Cortex of kidney (tissue), 1 donor: ENCODE data around the gene EMB.
"Not testable (repeated sequence)": the region's sequence is repeated elsewhere in the genome, so short reads cannot be mapped to it uniquely, and the experiment has no call there.

Source experiments
- DNase-seq: peaks from one replicate; lab custom pipeline; 2025; lab: John Stamatoyannopoulos, UW

Gene EMB, protein sequence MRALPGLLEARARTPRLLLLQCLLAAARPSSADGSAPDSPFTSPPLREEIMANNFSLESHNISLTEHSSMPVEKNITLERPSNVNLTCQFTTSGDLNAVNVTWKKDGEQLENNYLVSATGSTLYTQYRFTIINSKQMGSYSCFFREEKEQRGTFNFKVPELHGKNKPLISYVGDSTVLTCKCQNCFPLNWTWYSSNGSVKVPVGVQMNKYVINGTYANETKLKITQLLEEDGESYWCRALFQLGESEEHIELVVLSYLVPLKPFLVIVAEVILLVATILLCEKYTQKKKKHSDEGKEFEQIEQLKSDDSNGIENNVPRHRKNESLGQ

DNA sequence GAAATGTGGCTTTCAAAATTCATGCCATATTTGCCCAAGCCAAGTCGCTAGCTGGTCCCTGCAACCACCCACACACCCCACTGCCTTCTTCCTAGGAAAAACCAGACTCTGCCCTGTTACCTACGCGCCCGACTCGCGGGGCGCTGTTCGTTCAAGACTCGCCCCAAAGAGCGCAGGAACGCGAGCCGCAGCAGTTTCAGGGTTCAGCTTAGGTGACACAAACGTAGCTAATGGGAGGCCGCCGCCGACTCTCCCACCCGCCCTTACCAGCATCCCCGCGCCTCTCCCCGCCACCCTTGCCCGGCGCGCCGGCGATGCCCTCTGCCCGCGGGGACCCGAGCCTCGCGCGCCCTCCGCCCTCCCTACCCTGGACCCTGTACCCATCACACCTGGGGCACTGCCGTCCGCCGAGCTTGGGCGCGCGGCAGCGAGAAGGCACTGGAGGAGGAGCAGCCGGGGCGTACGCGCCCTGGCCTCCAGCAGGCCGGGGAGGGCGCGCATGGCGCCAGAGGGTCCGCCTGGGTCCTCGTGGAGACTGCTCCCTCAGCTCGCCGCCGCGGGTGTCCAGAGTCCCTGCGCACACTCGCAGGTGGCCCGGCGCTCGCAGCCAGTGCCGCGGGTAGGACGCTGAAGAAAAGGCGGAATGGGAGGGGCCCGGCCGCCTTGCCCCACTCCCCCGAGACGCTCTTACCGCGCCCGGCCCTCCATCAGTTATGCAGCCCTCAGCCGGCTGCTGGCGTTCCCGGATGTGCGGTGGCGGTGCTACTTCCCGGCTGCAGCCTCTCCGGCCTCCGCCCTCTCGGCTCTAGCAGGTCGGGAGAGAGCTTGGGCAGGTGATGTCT is at the start of gene EMB:
Gene EMB, minus strand, starts transcription at position 638 of the 842 bp plus-strand sequence. Its CDS starts 137 bp downstream, at position 501.
- no peak for DNase-seq

DNA sequence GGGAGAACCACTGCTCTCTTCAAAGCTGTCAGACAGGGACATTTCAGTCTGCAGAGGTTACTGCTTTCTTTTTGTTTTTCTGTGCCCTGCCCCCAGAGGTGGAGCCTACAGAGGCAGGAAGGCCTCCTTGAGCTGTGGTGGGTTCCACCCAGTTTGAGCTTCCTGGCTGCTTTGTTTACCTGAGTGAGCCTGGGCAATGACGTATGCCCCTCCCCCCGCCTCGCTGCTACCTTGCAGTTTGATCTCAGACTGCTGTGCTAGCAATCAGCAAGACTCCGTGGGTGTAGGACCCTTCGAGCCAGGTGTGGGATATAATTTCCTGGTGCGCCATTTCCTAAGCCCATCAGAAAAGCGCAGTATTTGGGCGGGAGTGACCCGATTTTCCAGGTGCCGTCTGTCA is 48.4 kb upstream of the EMB start:
- DNase-seq, result not testable (repeated sequence)

DNA sequence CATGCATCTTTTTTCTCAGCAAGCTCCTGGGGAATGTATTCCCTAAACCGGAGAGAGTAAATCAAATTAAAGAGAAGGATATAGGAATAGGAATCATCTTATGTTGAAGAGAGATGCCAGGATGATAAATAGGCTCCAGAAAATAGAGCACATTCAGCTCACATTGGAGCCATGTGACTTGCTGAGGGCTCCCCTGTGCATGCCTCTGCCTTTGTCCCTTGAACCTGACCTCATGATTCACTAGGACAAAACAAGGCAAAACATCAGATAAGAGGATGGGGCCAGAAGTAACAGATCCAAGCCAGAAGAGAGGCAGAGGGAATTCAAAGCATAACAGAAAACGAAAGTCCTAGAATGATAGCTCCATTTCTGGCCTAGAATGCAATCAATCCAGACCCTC is 37.7 kb upstream of the EMB start:
- DNase-seq, result not testable (repeated sequence)

DNA sequence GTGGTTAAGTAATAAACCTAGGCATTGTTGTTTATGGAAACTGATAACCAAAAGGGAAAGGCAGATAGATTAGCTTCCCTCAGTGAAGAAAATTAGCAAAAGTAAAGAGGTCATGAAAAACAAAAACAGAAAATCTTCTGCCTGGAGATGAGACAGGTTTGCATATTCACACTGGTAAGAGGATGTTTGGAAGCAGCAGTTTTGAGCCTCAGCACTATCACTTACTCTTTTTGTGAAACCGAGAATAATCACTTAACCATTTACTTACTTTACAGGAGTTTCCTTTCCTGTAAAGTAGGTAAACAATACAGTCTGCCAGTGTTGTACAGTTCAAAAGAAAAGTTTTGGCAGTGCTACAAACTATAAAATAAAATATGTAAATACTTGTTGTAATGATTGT is 35.5 kb upstream of the EMB start:
- DNase-seq, result no peak

DNA sequence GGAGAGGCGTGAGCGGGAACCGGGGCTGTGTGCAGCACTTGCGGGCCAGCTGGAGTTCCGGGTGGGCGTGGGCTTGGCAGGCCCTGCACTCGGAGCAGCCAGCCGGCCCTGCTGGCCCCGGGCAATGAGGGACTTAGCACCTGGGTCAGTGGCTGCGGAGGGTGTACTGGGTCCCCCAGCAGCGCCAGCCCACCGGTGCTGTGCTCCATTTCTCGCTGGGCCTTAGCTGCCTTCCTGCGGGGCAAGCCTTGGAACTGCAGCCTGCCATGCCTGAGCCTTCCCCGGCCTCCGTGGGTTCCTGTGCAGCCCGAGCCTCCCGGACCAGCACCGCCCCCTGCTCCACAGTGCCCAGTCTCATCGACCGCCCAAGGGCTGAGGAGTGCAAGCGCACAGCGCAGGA is 23.9 kb upstream of the EMB start:
- DNase-seq, result not testable (repeated sequence)

DNA sequence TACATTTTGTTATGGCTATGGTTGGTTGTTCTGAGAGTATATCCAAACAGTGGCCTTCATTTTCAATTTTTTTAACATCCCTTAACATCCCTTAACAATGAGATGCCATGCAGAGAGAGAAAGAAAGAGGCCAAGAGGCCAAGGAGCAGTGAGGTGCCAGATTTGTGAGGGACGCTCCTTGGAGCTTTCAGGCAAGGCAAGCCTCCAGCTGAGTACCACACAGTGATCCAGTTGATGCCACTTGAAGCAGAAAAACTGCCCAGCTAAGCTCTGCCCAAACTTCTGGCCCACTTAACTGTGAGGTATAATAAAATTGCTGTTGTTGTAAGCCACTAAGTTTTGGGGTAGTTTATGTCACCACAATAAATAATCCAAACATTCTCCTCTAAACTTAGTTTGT is 22.6 kb upstream of the EMB start:
- no peak for DNase-seq

DNA sequence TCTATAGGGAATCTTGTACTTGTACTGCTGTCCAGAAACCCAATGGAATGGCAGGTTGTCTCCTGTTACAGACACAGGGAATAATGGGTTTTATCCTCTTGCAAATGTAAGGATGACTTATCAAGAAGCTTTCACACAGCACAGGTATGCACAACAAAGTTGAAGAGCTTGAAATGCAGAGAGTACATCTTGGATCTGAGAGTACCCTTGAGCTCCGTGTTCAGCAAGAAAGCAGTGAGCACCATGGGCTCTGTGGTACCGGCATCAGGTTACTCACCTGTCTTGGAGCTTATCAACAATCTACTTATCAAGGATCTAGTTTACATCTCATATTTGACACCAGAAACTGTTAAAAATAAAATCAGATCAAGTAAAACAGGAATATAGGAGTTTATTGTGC is 22.0 kb upstream of the EMB start:
- no peak for DNase-seq

DNA sequence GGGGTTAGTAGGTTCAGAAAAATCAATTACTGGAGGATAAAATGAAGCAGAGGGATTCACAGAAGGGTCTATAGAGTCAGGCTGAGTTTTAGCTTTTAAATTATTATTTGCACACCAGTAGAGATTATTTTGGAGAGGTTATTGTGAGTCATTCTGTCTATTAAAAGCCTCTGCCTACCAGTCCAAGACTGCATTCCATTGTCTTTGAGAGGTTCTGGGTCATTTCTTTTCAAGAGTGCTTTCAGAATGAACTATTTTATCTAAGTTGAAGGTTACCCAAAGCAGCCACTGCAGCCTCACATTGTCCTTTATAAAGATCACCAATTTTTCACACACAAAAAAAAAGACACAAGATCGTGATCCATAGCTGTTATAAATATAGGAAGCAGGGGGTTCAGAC is 21.5 kb upstream of the EMB start:
- not testable (repeated sequence) for DNase-seq

DNA sequence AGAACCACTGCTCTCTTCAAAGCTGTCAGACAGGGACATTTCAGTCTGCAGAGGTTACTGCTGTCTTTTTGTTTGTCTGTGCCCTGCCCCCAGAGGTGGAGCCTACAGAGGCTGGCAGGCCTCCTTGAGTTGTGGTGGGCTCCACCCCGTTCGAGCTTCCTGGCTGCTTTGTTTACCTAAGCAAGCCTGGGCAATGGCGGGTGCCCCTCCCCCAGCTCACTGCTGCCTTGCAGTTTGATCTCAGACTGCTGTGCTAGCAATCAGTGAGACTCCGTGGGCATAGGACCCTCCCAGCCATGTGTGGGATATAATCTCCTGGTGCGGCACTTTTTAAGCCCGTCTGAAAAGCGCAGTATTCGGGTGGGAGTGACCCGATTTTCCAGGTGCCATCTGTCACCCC is 17.3 kb upstream of the EMB start:
- not testable (repeated sequence) for DNase-seq

DNA sequence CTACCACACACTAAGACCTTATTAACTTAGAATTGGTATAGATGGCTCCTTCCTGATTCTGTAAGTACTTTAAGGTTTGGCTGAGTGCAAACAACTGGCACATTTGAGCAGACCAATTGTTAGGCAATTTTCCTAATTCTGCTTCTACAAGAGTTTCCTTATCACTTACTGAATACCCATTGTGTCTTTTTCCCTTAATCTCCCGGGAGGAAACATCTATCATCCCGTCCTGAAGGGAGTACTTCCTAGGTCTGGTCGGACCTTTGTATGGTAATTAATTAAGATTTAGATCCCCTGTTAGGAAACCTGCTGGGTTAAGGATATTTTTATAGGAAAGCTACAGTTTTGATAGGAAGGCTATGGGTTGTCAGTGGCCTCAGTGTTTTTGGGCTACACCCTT is 8.2 kb upstream of the EMB start:
- not testable (repeated sequence) for DNase-seq

DNA sequence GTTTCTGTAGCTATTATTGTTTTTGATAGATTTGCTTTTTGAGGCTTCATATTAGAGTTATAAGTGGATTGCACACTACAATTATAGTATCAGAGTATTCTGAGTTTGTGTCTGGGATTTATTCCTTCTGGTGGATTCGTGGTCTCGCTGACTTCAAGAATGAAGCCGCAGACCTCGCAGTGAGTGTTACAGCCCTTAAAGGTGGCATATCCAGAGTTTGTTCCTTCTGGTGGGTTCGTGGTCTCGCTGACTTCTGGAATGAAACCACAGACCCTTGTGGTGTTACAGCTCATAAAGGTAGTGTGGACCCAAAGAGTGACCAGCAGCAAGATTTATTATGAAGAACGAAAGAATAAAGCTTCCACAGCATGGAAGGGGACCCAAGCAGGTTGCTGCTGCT is 6.9 kb upstream of the EMB start:
- DNase-seq, result no peak

DNA sequence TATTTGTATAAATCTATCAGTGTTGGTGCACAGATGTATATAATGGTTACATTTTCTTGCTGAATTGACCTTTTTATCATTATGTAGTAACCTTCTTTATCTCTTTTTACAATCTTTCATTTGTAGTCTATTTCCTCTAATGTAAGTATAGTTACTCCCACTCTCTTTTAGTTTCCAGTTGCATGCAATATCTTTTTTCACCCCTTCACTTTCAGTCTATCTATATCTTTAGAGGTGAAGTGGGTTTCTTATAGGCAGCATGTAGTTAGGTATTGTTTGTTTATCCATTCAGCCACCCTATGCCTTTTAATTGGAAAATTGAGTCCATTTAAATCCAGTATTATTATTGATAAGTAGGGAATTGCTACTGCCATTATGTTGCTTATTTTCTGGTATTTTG is 6.1 kb upstream of the EMB start:
- no peak for DNase-seq

DNA sequence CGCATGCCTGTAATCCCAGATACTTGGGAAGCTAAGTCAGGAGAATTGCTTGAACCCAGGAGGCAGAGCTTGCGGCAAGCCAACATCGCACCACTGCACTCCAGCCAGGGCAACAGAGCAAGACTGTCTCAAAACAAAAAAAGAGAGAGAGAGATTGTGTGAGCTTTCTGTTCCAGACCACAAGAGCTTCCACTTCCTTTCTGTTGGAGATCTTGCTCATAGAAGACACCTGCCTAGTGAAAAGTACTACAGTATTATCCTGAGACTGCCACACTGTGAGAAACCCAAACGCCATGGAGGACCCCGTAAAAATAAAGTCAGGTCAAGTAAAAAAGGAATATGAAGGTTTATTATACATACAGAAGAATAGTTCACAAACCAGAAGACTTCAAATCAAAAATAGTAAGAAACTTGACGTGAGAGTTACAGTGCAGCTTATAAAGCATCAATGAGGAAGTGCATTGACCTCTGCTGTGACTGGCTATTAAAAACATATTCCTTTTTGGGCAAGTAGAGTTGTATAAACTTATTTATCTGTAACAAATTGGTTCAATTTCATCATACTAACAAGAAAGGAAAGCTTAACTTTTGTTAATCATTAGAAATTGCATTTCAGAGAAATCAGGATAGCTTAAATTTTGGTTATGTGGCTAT is 4.3 kb upstream of the EMB start:
- no peak for DNase-seq

DNA sequence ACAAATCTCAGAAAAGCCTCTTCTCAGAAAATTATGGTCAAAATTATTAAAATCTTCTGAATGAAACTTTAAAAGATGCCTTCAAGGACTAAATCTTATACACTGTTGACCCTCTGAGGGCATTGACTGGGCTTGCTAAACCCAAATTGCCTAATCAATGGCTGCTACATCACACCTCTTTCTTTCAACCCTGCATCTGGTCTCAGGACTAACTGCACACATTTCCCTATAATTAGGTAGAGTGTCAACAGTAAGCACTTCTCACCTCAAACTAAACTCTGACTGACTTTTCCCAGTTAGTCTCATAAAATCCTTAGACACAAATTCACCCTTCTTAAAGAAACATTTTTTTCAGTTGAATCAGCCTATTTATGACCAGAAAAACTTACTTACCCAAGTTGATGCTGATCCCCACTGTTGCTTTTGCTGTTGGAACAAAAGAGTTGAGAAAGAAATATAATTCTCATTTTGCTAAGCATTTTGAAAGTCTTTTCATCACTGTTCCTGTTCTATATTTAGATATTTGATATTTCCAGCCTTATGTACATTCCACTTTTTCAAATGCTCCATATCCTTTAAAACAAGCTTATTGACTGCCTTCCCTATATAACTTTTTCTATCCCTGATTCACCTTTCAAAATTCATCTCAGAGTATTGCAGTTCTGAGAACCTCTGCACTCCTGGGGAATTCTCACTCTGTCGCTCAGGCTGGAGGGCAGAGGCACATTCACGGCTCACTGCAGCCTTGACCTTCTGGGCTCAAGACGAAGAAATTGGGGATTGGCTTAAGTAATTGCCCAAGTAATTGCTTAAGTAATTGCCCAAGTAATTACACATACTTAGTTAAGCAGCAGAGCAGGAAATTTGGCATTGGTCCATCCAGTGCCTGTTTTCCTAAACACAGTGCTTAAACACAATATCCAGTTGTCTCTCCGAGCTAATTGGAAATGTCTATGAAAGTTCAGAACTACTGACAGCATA is 1.8 kb upstream of the EMB start:
- not testable (repeated sequence) for DNase-seq

DNA sequence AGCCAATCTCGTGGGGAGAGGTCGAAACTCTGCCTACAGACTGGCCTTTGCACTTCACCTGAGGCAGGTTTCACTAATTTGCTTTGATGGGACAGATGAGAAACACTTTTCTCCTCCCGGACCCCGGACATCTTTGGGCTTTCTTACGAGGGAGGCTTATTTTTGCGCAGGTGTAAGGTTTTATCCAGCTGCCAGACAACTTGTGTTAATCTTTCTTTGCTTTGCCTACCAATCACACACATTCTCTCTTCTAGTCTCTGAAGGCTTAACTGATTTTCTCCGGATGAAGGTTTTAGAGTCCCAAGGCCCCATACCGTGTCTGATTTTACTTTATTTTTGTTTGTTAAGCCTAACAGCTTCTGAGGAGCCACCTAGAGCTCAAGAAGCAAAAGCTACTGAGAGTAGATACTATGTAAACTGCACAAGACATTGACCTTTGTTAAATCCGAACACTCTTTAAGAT is 436 bp upstream of the EMB start:
- DNase-seq, result no peak

DNA sequence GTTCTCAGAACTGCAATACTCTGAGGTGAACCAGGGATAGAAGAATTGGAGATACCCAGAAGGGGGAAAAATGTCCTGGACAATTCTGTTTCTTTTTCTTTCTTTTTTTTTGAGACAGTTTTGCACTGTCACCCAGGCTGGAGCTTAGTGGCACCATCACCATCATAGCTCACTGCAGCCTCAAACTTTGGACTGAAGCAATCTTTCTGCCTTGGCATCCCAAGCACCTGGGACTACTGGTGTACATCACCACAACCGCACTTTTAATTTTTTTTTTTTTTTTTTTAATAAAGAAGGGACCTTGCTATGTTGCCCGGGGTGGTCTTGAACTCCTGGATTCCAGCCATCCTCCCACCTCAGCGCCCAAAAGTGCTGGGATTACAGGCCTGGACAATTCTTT is 1.9 kb downstream of the EMB start:
- DNase-seq, result no peak

DNA sequence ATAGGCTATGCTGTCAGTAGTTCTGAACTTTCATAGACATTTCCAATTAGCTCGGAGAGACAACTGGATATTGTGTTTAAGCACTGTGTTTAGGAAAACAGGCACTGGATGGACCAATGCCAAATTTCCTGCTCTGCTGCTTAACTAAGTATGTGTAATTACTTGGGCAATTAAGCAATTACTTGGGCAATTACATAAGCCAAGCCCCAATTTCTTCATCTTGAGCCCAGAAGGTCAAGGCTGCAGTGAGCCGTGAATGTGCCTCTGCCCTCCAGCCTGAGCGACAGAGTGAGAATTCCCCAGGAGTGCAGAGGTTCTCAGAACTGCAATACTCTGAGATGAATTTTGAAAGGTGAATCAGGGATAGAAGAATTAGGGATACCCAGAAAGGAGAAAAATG is 3.0 kb downstream of the EMB start:
- not testable (repeated sequence) for DNase-seq

DNA sequence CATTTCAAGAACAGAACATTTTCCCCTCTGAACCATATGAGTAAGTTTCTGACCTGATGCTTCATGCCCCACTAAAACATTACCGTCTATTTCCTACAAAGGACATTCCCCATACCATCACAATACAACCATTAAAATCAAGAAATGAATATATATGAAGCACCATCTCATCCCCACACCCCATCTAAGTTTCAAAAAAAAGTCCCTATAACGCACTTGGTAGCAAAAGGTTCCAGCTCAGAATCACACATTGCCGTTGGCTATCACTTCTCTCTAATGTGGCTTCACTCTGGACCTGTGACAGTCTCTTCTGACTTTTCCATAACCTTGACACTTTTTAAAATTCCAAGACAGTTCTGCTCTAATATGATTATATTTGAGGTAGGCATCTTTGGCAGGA is 5.9 kb downstream of the EMB start:
- no peak for DNase-seq

DNA sequence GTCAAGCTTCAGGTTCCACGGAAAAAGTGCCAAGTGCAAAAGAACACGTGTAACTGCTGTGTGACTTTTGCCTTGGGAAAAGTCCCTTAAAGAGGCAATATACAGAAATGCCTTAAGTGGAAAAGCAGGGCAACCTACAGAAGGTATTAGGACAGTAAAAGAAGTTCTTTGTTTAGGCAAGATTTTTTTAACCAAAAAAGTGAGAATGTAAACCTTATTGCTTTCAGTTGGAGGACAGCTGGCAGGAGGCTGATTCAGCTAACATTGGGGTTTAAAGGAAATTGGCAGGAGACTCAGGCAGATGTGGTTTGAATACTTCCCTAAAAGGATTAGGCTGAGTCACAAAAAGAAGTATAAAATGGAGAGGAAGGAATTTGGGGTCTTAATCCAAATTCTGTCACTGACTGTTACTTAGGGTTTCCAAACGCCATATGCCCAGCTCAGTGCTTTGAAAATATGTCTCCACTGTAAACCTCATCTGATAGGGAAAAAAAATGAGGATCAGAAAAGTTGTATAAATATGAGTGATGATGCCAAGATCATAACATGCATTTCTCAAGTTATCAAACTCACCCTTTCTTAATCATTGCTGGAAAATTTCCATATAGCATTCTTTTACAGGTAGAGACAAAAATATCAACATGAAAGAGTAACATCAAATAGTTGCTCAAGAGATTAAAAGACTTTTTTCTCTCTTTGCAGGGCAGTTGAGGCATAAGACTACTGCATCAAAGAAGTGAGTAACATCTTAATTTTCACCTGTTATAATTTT is 9.8 kb downstream of the EMB start:
- DNase-seq, result not testable (repeated sequence)

DNA sequence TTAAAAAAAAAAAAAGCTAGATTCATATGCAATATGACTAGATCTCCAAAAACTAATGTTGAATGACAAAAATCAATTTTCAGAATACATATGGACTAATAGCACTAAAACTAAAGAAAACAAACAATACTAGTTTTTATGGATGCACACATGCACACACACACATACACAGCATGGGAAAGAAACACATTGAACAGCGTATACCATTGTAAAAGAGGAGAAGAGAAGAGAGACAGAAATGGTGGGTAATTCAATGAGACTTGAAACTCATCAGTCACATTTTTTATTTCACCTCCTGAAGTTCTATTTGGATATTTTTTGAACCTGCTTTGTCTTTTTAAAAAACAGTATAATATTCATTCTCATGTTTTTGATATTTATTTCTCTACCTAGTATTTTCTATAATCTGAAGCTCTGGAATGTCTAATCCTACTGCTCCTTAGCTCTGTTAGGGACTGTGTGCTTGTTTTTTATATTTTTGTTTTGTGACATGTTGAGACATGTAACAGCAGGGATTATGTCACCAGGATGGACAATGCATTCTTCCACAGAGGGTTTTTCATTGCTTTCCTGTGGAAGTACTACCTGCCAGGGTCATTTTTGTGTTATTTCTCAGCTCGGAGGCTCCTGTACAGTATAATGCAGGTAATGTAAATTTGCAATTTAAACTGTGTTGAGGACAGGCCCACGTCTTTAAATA is 17.8 kb downstream of the EMB start:
- not testable (repeated sequence) for DNase-seq
